Gastrocnemius medialis (tissue), 4 donors: ENCODE measurements around the gene LTB4R2. TPM values are rescaled to one million over a fixed set of nuclear protein-coding genes. Genes with fewer than 3 reads are reported as not detected.
"Not testable (repeated sequence)": the region's sequence is repeated elsewhere in the genome, so short reads cannot be mapped to it uniquely, and the experiment has no call there.

Source experiments
- ATAC-seq, 2 donors: fragments of 150-250 bp; one replicate each; pipeline ENCODE4 v1.9.1; 2016
- DNase-seq, 2 donors: peaks; one replicate each; pipeline ENCODE4 v3.0.0-alpha.2; 2019
- H3K27ac ChIP-seq, 4 donors: fragments of 200-600 bp; sonication (generic); 1 replicate in 1 of 4; 2 replicates in 3 of 4; pipeline ENCODE4 v1.5.1; 2016 to 2018; ENCODE audit warnings: mild to moderate bottlenecking in 2 of 4, moderate library complexity in 1 of 4
- H3K27me3 ChIP-seq, 3 donors: fragments of 200-600 bp; sonication (generic) in 2 of 3; 1 replicate in 1 of 3; 2 replicates in 2 of 3; pipeline versions ENCODE4 v1.5.1 to v1.6.0; 2016 to 2019; ENCODE audit warnings: mild to moderate bottlenecking in 1 of 3, moderate library complexity in 1 of 3
- H3K36me3 ChIP-seq, 2 donors: fragments of 200-600 bp; sonication (generic) in 1 of 2; one replicate each; pipeline ENCODE4 v1.5.1; 2017 to 2018
- H3K4me1 ChIP-seq, 2 donors: fragments of 200-600 bp; sonication (generic) in 1 of 2; one replicate each; pipeline ENCODE4 v1.5.1; 2016 to 2017; ENCODE audit warnings: mild to moderate bottlenecking in 2 of 2
- H3K4me3 ChIP-seq, 4 donors: fragments of 200-600 bp; sonication (generic) in 3 of 4; 1 replicate in 1 of 4; 2 replicates in 3 of 4; pipeline ENCODE4 v1.5.1; 2016 to 2019; ENCODE audit warnings: mild to moderate bottlenecking in 2 of 4
- H3K9me3 ChIP-seq, 3 donors: fragments of 200-600 bp; sonication (generic) in 2 of 3; 1 replicate in 1 of 3; 2 replicates in 2 of 3; pipeline ENCODE4 v1.5.1; 2016 to 2019
- POLR2A ChIP-seq, 2 donors: fragments of 450-650 bp; IDR thresholded peaks; one replicate each; pipeline ENCODE4 v1.6.1; 2017; ENCODE audit warnings: antibody characterized with exemption in 2 of 2, mild to moderate bottlenecking in 2 of 2, moderate library complexity in 2 of 2
- in situ Hi-C, 4 donors: fragments of 200-750 bp; cut with MboI; loops; one replicate each; pipeline versions ENCODE4 v1.15.0 to v1.8.0; 2017; ENCODE audit warnings: low sequenced_read_pairs in 4 of 4
- intact Hi-C: fragments of 100-400 bp; cut with DNase I; formaldehyde crosslinking; loops from one replicate; pipeline ENCODE4 v1.15.1; 2023; ENCODE audit warnings: low total_unique reads
- total RNA-seq, 4 donors: library from RNA; depleted of rRNA; stranded (reverse); fragments of >200 nt; gene quantifications; one replicate each; pipeline versions ENCODE4 v1.1.0 to v1.2.3, GENCODE V29; 2016
- TF ChIP-seq, protein P1 (sequence below), 5 experiments: fragments of 450-650 bp in 3 of 5; fragments of 200-600 bp in 2 of 5; sonication (generic) in 2 of 5; IDR thresholded peaks in 4 of 5; conservative IDR thresholded peaks in 1 of 5; 1 replicate in 4 of 5; 2 replicates in 1 of 5; pipeline ENCODE4 v1.5.1; 2016 to 2019; ENCODE audit warnings: antibody characterized with exemption in 5 of 5, mild to moderate bottlenecking in 3 of 5, moderate library complexity in 3 of 5

LTB4R2 gene
- total RNA-seq, 4 donors from 2014 or later, result 0.39 to 3.3 (median 2.0) TPM

DNA sequence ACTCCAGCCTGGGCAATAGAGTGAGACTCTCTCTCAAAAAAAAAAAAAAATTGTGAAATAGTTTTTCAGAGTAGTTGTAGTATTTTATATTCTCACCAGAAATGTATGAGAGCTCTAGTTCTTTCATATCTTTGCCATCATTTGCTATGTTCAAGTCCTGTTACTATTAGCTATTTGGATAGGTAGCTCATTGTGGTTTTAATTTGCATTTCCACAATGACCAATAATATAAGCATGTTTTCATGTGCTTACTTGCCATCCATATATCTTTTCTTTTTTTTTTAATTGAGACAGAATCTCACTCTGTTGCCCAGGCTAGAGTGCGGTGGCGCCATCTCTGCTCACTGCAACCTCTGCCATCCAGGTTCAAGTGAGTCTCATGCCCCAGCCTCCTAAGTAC, 38.2 kb downstream of the LTB4R2 start:
- H3K9me3 ChIP-seq, result no peaks in the 10 kb centered on the region
- DNase-seq, result no peak
- ATAC-seq, result no peak
- in situ Hi-C loops, result no loop called here
- no peaks in the 10 kb centered on the region for H3K4me1 ChIP-seq
- H3K27me3 ChIP-seq, result peaks cover 0 to 10% (median 6%) of the 10 kb centered on the region in 3 donors
- no peaks in the 10 kb centered on the region for H3K36me3 ChIP-seq
- TF ChIP-seq, protein P1, sequence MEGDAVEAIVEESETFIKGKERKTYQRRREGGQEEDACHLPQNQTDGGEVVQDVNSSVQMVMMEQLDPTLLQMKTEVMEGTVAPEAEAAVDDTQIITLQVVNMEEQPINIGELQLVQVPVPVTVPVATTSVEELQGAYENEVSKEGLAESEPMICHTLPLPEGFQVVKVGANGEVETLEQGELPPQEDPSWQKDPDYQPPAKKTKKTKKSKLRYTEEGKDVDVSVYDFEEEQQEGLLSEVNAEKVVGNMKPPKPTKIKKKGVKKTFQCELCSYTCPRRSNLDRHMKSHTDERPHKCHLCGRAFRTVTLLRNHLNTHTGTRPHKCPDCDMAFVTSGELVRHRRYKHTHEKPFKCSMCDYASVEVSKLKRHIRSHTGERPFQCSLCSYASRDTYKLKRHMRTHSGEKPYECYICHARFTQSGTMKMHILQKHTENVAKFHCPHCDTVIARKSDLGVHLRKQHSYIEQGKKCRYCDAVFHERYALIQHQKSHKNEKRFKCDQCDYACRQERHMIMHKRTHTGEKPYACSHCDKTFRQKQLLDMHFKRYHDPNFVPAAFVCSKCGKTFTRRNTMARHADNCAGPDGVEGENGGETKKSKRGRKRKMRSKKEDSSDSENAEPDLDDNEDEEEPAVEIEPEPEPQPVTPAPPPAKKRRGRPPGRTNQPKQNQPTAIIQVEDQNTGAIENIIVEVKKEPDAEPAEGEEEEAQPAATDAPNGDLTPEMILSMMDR (IDR thresholded peaks at IDR 0.05 in 4 of 5, conservative IDR thresholded peaks at IDR 0.05 in 1 of 5), result no peak
- no peak for TF ChIP-seq POLR2A (IDR thresholded peaks at IDR 0.05)
- H3K4me3 ChIP-seq, result no peak overlapping the region
- H3K27ac ChIP-seq, result no peak overlapping the region
- intact Hi-C loops, result no loop called here

DNA sequence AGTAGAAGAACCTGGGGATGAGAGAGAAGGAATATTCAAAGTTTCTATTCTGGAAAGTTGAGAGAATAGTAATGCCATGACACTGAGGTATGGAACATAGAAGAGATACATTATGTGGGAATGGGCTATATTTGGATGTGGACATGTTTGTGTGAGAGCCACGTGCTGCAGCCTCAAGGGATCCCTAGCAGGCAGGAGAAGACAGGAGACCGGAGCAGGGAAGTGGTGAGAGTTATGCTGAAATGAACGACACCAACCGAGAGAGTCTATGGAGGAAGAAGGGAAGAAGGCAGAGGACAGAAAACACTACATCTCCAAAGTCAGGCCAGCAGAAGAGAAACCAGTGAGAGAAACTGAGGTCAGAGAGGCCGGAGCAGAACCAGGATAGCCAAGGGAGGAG, 39.8 kb downstream of the LTB4R2 start:
- intact Hi-C loops (no loop called here), in situ Hi-C loops (no loop called here)
- H3K27ac ChIP-seq, result no peak overlapping the region
- H3K4me1 ChIP-seq, result no peaks in the 10 kb centered on the region
- H3K27me3 ChIP-seq, result peaks cover 0 to 14% (median 9%) of the 10 kb centered on the region in 3 donors
- no peaks in the 10 kb centered on the region for H3K36me3 ChIP-seq
- no peak for TF ChIP-seq POLR2A (IDR thresholded peaks at IDR 0.05)
- TF ChIP-seq, protein P1 (IDR thresholded peaks at IDR 0.05 in 4 of 5, conservative IDR thresholded peaks at IDR 0.05 in 1 of 5), result no peak
- DNase-seq, result no peak
- no peaks in the 10 kb centered on the region for H3K9me3 ChIP-seq
- H3K4me3 ChIP-seq, result no peak overlapping the region
- ATAC-seq, result no peak

DNA sequence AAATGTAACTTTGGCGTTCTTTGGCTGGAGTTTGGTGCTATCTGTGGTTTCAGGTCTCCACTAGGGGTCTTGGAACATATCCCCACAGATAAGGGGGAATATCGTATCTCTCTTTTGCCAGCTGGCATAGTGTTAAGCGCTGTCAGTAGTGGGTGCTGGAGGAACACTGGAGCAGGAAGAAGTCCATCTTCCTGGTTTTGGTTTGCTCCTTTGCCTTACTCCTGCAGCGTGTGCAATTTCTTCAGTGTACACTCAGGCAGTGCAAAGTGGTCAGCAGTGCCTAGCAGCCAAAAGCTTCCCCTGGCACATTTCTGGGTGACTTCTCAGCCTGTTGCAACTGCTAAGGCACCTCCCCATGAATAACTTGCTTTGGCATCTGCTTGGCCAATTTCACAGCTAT, 41.6 kb downstream of the LTB4R2 start:
- no peak overlapping the region for H3K4me3 ChIP-seq
- no peak for DNase-seq
- TF ChIP-seq POLR2A (IDR thresholded peaks at IDR 0.05), result no peak
- H3K4me1 ChIP-seq, result no peaks in the 10 kb centered on the region
- in situ Hi-C loops (no loop called here), intact Hi-C loops (no loop called here)
- no peaks in the 10 kb centered on the region for H3K9me3 ChIP-seq
- no peaks in the 10 kb centered on the region for H3K36me3 ChIP-seq
- peaks cover 0 to 14% (median 9%) of the 10 kb centered on the region in 3 donors for H3K27me3 ChIP-seq
- no peak for ATAC-seq
- H3K27ac ChIP-seq, result no peak overlapping the region

DNA sequence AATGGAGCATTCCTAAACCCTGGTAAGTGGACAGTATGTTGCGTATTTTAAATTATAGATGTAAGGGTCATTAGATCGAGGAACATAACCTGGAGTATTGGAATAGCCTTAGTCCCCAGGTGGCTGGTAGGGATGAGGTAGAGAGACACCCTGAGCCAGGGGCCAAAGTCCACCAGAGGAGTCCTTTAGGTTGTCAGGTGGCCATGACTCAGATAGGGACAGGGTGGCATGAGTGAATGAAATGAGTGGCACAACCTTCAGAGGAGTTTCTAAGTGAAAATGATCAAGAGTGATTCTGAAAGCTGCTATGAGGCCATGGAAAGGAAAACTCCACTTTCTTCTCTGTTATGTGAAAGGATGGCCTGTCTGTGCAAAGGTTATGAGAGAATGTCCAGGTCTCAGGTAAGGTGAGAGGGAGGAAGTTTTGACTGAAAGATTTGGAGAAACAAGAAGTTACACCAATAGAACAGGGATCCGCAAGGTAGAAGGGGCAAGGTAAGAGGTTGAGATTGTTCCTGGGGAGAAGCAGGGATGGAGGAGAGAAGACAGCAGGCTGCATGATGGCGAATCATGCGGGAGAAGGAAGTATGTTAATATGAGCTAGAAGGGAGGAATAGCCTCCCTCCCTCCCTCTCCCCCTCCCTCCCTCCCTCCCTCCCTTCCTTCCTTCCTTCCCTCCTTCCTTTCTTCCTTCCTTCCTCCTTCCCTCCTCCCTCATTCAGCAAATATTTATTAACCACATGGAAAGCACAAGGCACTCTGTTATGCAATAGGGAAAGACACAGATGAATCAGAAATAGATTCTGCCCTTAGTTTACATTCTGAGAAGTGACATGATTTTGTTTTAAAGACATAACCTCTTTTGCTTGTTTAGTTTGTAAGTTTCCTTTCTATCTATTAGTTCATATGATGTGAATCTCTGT, 43.9 kb downstream of the LTB4R2 start:
- Histone ChIP-seq H3K27ac (no peak overlapping the region), H3K27me3 (peaks cover 0 to 10% (median 9%) of the 10 kb centered on the region in 3 donors), H3K36me3 (no peaks in the 10 kb centered on the region), H3K9me3 (no peaks in the 10 kb centered on the region), H3K4me1 (no peaks in the 10 kb centered on the region), H3K4me3 (no peak overlapping the region)
- TF ChIP-seq, protein P1 (IDR thresholded peaks at IDR 0.05 in 4 of 5, conservative IDR thresholded peaks at IDR 0.05 in 1 of 5), result no peak
- TF ChIP-seq POLR2A (IDR thresholded peaks at IDR 0.05), result no peak
- no peak for ATAC-seq
- intact Hi-C loops, result no loop called here
- in situ Hi-C loops, result no loop called here
- DNase-seq, result no peak

DNA sequence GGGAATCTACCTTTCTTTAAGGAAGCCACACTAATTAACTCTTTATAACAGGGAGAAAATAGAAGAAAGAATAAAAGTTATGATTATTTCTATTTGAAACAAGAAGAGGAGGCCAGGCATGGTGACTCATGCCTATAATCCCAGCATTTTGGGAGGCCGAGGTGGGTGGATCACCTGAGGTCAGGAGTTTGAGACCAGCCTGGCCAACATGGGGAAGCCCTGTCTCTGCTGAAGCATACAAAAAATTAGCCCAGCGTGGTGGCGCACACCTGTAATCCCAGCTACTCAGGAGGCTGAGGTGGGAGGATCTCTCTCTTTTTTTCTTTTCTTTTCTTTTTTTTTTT, 44.5 kb downstream of the LTB4R2 start:
- intact Hi-C loops, ATAC-seq, DNase-seq, H3K27me3 ChIP-seq, H3K36me3 ChIP-seq, H3K4me3 ChIP-seq, in situ Hi-C loops, H3K27ac ChIP-seq, H3K9me3 ChIP-seq, H3K4me1 ChIP-seq: not testable (repeated sequence)
